IMR-90 (cell line): ENCODE results near the gene KRTAP10-6. TPM values are rescaled to one million over a fixed set of nuclear protein-coding genes. Genes with fewer than 3 reads are reported as not detected.

Experiments used
- ATAC-seq: fragments of 200-7000 bp; cut with Tn5 transposase; 2 replicates; pipeline ENCODE4 v1.9.1; 2020; ENCODE audit warnings: low read depth, mild to moderate bottlenecking, moderate library complexity
- BruUV-seq: library from RNA; stranded (reverse); fragments of 400-500 nt; replicated peaks from 2 replicates; lab custom pipeline; 2021; lab: Mats Ljungman, UMichigan
- CTCF ChIA-PET: fragments of 300-600 bp; formaldehyde crosslinking; extraction: SDS; loops from one replicate; lab custom pipeline; 2021; ENCODE audit warnings: antibody characterized with exemption; lab: Yijun Ruan, JAX
- POLR2A ChIA-PET: fragments of 300-600 bp; sonication (Branson Sonifier 250); formaldehyde crosslinking; loops from one replicate; lab custom pipeline; 2022; ENCODE audit warnings: antibody characterized with exemption; ENCODE audit not compliant: unreplicated experiment; lab: Charles Lee
- DNase-seq: peaks from one replicate; pipeline ENCODE4 v3.0.0; 2013
- H2AFZ ChIP-seq: replicated peaks from 2 replicates; pipeline ENCODE3; 2013; ENCODE audit warnings: low read length, mild to moderate bottlenecking; ENCODE audit not compliant: poor library complexity
- H2AK5ac ChIP-seq: 2 replicates; pipeline ENCODE4 v1.6.1; 2013; ENCODE audit warnings: low read depth, low read length, inconsistent platforms
- H2AK9ac ChIP-seq: replicated peaks from 2 replicates; pipeline ENCODE3; 2013; ENCODE audit warnings: mild to moderate bottlenecking, low read depth, low read length, moderate library complexity; ENCODE audit not compliant: poor library complexity
- H2BK120ac ChIP-seq: 2 replicates; pipeline ENCODE4 v1.6.1; 2013; ENCODE audit warnings: low read depth, low read length, inconsistent platforms
- H2BK15ac ChIP-seq: 3 replicates; pipeline ENCODE4 v1.6.1; 2013; ENCODE audit warnings: low read depth, low read length, inconsistent platforms
- H2BK20ac ChIP-seq: 2 replicates; pipeline ENCODE4 v1.6.1; 2013; ENCODE audit warnings: low read depth, mild to moderate bottlenecking, inconsistent platforms, low read length, moderate library complexity
- H2BK5ac ChIP-seq: 2 replicates; pipeline ENCODE4 v1.6.1; 2013; ENCODE audit warnings: mild to moderate bottlenecking, low read depth, low read length, inconsistent platforms; ENCODE audit not compliant: poor library complexity, severe bottlenecking
- H3K14ac ChIP-seq: replicated peaks from 2 replicates; pipeline ENCODE4 v1.6.1; 2013; ENCODE audit warnings: low read depth, low read length, inconsistent platforms
- H3K18ac ChIP-seq: 2 replicates; pipeline ENCODE4 v1.6.1; 2013; ENCODE audit warnings: low read depth, low read length, control low read depth
- H3K23ac ChIP-seq: 2 replicates; pipeline ENCODE4 v1.6.1; 2013; ENCODE audit warnings: low read depth, low read length, inconsistent platforms
- H3K27ac ChIP-seq: 2 replicates; pipeline ENCODE4 v1.5.1; 2013; ENCODE audit warnings: mild to moderate bottlenecking, control low read depth, low read length; ENCODE audit not compliant: insufficient read depth
- H3K27me3 ChIP-seq: 2 replicates; pipeline ENCODE4 v1.6.1; 2013; ENCODE audit warnings: low read length; ENCODE audit not compliant: control insufficient read depth, insufficient read depth
- H3K36me3 ChIP-seq: 2 replicates; pipeline ENCODE4 v1.6.1; 2013; ENCODE audit warnings: low read length, mixed read lengths; ENCODE audit not compliant: control insufficient read depth, insufficient read depth
- H3K4ac ChIP-seq: 2 replicates; pipeline ENCODE4 v1.6.1; 2013; ENCODE audit warnings: low read depth, low read length, inconsistent platforms
- H3K4me1 ChIP-seq: 2 replicates; pipeline ENCODE4 v1.6.1; 2013; ENCODE audit warnings: low read length, mixed read lengths; ENCODE audit not compliant: control insufficient read depth, insufficient read depth
- H3K4me2 ChIP-seq: 2 replicates; pipeline ENCODE4 v1.6.1; 2013; ENCODE audit warnings: low read depth, mild to moderate bottlenecking, control low read depth, low read length, moderate library complexity
- H3K4me3 ChIP-seq: 2 replicates; pipeline ENCODE4 v1.5.1; 2013; ENCODE audit warnings: low read depth, mild to moderate bottlenecking, control low read depth, low read length, moderate library complexity; ENCODE audit not compliant: insufficient read depth
- H3K56ac ChIP-seq: 2 replicates; pipeline ENCODE4 v1.6.1; 2013; ENCODE audit warnings: low read length, inconsistent platforms; ENCODE audit not compliant: insufficient read depth; ENCODE audit errors: extremely low read depth
- H3K79me1 ChIP-seq, 2 experiments: 2 replicates each; pipeline ENCODE4 v1.6.1; 2013; ENCODE audit warnings: low read length in 2 of 2, inconsistent platforms in 1 of 2, low read depth in 1 of 2
- H3K9ac ChIP-seq: 2 replicates; pipeline ENCODE4 v1.6.1; 2013; ENCODE audit warnings: low read depth, low read length, control low read depth
- H3K9me1 ChIP-seq: 2 replicates; pipeline ENCODE4 v1.6.1; 2013; ENCODE audit warnings: low read length, inconsistent platforms; ENCODE audit not compliant: insufficient read depth
- H3K9me3 ChIP-seq: 2 replicates; pipeline ENCODE4 v1.6.1; 2013; ENCODE audit warnings: low read length; ENCODE audit not compliant: control insufficient read depth, insufficient read depth
- H4K20me1 ChIP-seq: 2 replicates; pipeline ENCODE4 v1.6.1; 2013; ENCODE audit warnings: low read length, inconsistent platforms; ENCODE audit not compliant: insufficient read depth
- H4K5ac ChIP-seq: 2 replicates; pipeline ENCODE4 v1.6.1; 2013; ENCODE audit warnings: mild to moderate bottlenecking, low read depth, low read length, control low read depth
- H4K8ac ChIP-seq, 2 experiments: 2 replicates each; pipeline ENCODE4 v1.6.1; 2013; ENCODE audit warnings: low read depth in 2 of 2, low read length in 2 of 2, control low read depth in 1 of 2, inconsistent platforms in 1 of 2
- H4K91ac ChIP-seq: 2 replicates; pipeline ENCODE4 v1.6.1; 2013; ENCODE audit warnings: low read depth, low read length, inconsistent platforms; ENCODE audit not compliant: insufficient read depth
- BHLHE40 ChIP-seq: fragments of 150-350 bp; IDR thresholded peaks from 2 replicates; pipeline ENCODE4 v1.6.1; 2016; ENCODE audit warnings: mild to moderate bottlenecking, low read depth, low read length
- CHD1 ChIP-seq: IDR thresholded peaks from 2 replicates; pipeline ENCODE4 v1.6.1; 2012; ENCODE audit warnings: low read depth, low read length, improper control_type of control experiment
- MAFK ChIP-seq: IDR thresholded peaks from 2 replicates; pipeline ENCODE4 v1.6.1; 2012; ENCODE audit warnings: low read depth, low read length, improper control_type of control experiment
- NFE2L2 ChIP-seq: fragments of 150-350 bp; IDR thresholded peaks from 2 replicates; pipeline ENCODE4 v1.6.1; 2016; ENCODE audit warnings: low read depth, mild to moderate bottlenecking, low read length
- RCOR1 ChIP-seq: IDR thresholded peaks from 2 replicates; pipeline ENCODE4 v1.6.1; 2012; ENCODE audit warnings: mild to moderate bottlenecking, low read length, improper control_type of control experiment; ENCODE audit not compliant: insufficient replicate concordance
- SMC3 ChIP-seq: fragments of 150-350 bp; IDR thresholded peaks from 2 replicates; pipeline ENCODE4 v1.6.1; 2016; ENCODE audit warnings: low read depth, mild to moderate bottlenecking, antibody characterized with exemption, low read length, moderate library complexity
- WGBS, 2 experiments: methylation state at CpG; one replicate each; pipeline versions ENCODE4 v1.1.5 to v1.1.7; 2013; ENCODE audit warnings: missing lambda C conversion rate in 2 of 2; ENCODE audit not compliant: insufficient read length in 1 of 2; ENCODE audit errors: extremely low coverage in 2 of 2; 5-methylcytosine and 5-hydroxymethylcytosine counted together
- dilution Hi-C: fragments of 300-500 bp; cut with HindIII; formaldehyde crosslinking; loops from one replicate; pipeline ENCODE4 v1.14.3; 2018; ENCODE audit warnings: low sequenced_read_pairs; ENCODE audit not compliant: unreplicated experiment
- in situ Hi-C: fragments of 300-500 bp; cut with MboI; formaldehyde crosslinking; loops from 3 replicates; pipeline ENCODE4 v1.14.3; 2019; ENCODE audit warnings: low sequenced_read_pairs, inconsistent platforms, mixed read lengths
- intact Hi-C: fragments of 100-400 bp; cut with micrococcal nuclease; formaldehyde crosslinking; loops from 2 replicates; pipeline ENCODE4 v1.10.0; 2022
- polyA plus RNA-seq, 3 experiments: library from polyadenylated mRNA; depleted of rRNA; stranded (reverse); fragments of >200 nt; gene quantifications; 2 replicates each; pipeline ENCODE4 v1.2.3, GENCODE V29; 2012; ENCODE audit warnings: low replicate concordance in 1 of 3
- total RNA-seq: library from RNA; depleted of rRNA; stranded (reverse); fragments of >200 nt; gene quantifications from 2 replicates; pipeline ENCODE4 v1.2.3, GENCODE V29; 2012
- TF ChIP-seq, protein P1 (sequence below): fragments of 150-350 bp; IDR thresholded peaks from 2 replicates; pipeline ENCODE4 v1.6.1; 2016; ENCODE audit warnings: low read depth, mild to moderate bottlenecking, low read length, moderate library complexity, borderline replicate concordance
- TF ChIP-seq, protein P2 (sequence below): conservative IDR thresholded peaks from 2 replicates; pipeline ENCODE4 v1.5.1; 2012; ENCODE audit warnings: mild to moderate bottlenecking, low read depth, low read length, improper control_type of control experiment

Gene KRTAP10-6
- total and polyA plus RNA-seq, 2 of the 4 experiments (the other 2 are of a cell fraction): not detected

DNA sequence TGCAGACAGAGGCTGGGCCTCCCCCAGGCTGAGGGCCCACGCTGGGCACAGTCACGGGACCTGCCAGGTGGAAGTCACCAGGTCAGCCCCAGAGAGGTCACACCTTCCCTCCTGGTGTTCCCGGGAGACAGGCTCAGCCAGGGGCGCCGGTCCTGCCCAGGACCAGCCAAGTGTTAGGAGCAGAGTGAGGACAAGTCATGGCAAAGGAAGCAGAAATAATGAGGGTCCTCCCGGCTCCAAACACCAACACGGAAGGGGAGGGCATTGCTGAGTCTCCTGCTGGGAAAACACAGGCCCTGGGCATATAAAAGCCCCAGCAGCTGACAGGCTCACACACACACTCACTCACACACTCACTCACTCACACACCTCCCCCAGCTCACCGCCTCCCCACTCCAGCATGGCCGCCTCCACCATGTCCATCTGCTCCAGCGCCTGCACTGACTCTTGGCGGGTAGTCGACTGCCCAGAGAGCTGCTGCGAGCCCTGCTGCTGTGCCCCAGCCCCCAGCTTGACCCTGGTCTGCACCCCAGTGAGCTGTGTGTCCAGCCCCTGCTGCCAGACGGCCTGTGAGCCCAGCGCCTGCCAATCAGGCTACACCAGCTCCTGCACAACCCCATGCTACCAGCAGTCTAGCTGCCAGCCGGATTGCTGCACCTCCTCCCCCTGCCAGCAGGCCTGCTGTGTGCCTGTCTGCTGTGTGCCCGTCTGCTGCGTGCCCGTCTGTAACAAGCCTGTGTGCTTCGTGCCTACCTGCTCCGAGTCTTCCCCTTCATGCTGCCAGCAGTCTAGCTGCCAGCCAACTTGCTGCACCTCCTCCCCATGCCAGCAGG is 44.9 kb upstream of the KRTAP10-6 start, which contains the start of gene KRTAP10-10:
Gene KRTAP10-10 (plus strand): TSS at position 339 of the 833 bp plus-strand sequence. CDS start 62 bp downstream, at position 401.
- Histone ChIP-seq H3K27ac (no peak within 1 kb of the TSS), H2BK120ac (no peak within 1 kb of the TSS), H3K27me3 (no peaks in the 10 kb centered on the region; the same call in 1 of the 2 replicates), H3K9ac (no peak within 1 kb of the TSS), H4K91ac (no peak within 1 kb of the TSS), H3K4me1 (no peaks in the 10 kb centered on the region), H2AK5ac (no peak within 1 kb of the TSS), H4K20me1 (no peaks in the 10 kb centered on the region), H2AFZ (peak within 1 kb of the TSS; percentile 32), H3K79me1 (no peaks in the 10 kb centered on the region), H3K9me3 (0 out of 2 replicates have a peak, but pooled peaks cover 5% of the 10 kb centered on the region), H2BK5ac (no peak within 1 kb of the TSS), H4K8ac (no peak within 1 kb of the TSS), H4K5ac (no peak within 1 kb of the TSS), H2BK20ac (no peak within 1 kb of the TSS), H2BK15ac (no peak within 1 kb of the TSS), H3K4me3 (no peak within 1 kb of the TSS), H3K14ac (no peak within 1 kb of the TSS), H2AK9ac (no peak within 1 kb of the TSS), H3K56ac (no peak within 1 kb of the TSS), H3K4me2 (no peak within 1 kb of the TSS), H3K9me1 (no peaks in the 10 kb centered on the region), H3K36me3 (no peaks in the 10 kb centered on the region), H3K4ac (no peak within 1 kb of the TSS), H3K18ac (no peak within 1 kb of the TSS), H3K23ac (no peak within 1 kb of the TSS)
- CTCF ChIA-PET: no interaction called here
- in situ Hi-C loops: no loop called here
- TF ChIP-seq, protein P1, sequence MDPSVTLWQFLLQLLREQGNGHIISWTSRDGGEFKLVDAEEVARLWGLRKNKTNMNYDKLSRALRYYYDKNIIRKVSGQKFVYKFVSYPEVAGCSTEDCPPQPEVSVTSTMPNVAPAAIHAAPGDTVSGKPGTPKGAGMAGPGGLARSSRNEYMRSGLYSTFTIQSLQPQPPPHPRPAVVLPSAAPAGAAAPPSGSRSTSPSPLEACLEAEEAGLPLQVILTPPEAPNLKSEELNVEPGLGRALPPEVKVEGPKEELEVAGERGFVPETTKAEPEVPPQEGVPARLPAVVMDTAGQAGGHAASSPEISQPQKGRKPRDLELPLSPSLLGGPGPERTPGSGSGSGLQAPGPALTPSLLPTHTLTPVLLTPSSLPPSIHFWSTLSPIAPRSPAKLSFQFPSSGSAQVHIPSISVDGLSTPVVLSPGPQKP: no peak
- TF ChIP-seq CHD1 (no peak), SMC3 (no peak), NFE2L2 (no peak), BHLHE40 (no peak), MAFK (no peak), RCOR1 (no peak)
- TF ChIP-seq, protein P2, sequence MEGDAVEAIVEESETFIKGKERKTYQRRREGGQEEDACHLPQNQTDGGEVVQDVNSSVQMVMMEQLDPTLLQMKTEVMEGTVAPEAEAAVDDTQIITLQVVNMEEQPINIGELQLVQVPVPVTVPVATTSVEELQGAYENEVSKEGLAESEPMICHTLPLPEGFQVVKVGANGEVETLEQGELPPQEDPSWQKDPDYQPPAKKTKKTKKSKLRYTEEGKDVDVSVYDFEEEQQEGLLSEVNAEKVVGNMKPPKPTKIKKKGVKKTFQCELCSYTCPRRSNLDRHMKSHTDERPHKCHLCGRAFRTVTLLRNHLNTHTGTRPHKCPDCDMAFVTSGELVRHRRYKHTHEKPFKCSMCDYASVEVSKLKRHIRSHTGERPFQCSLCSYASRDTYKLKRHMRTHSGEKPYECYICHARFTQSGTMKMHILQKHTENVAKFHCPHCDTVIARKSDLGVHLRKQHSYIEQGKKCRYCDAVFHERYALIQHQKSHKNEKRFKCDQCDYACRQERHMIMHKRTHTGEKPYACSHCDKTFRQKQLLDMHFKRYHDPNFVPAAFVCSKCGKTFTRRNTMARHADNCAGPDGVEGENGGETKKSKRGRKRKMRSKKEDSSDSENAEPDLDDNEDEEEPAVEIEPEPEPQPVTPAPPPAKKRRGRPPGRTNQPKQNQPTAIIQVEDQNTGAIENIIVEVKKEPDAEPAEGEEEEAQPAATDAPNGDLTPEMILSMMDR: no peak
- 30% methylated on average over 2 of the region's 21 CpGs; no CpG with 5 or more reads in 1 of the 2 experiments for WGBS, 2 experiments
- dilution Hi-C loops: no loop called here
- POLR2A ChIA-PET: no interaction called here
- intact Hi-C loops: no loop called here
- BruUV-seq: no TSS peak
- ATAC-seq (no peak), DNase-seq (no peak)
